Lung microvascular endothelial cell (primary cell): Measurements from ENCODE around the gene WNK4. TPM values are rescaled to one million over a fixed set of nuclear protein-coding genes. Genes with fewer than 3 reads are reported as not detected.
A peak's percentile ranks its signal among the peaks of the same experiment; 100 is the strongest.
"Not testable (repeated sequence)": the region's sequence is repeated elsewhere in the genome, so short reads cannot be mapped to it uniquely, and the experiment has no call there.

Experiments used
- DNase-seq, 2 donors: peaks; one replicate each; pipeline versions ENCODE4 v3.0.0 to v3.0.0-alpha.2; 2010; ENCODE audit warnings: low read depth in 2 of 2
- total RNA-seq: library from RNA; depleted of rRNA; stranded (reverse); fragments of >200 nt; gene quantifications from 2 replicates; pipeline ENCODE4 v1.2.1, GENCODE V29; 2014

WNK4 gene
- total RNA-seq, result 0.99 and 1.5 TPM in 2 replicates

DNA sequence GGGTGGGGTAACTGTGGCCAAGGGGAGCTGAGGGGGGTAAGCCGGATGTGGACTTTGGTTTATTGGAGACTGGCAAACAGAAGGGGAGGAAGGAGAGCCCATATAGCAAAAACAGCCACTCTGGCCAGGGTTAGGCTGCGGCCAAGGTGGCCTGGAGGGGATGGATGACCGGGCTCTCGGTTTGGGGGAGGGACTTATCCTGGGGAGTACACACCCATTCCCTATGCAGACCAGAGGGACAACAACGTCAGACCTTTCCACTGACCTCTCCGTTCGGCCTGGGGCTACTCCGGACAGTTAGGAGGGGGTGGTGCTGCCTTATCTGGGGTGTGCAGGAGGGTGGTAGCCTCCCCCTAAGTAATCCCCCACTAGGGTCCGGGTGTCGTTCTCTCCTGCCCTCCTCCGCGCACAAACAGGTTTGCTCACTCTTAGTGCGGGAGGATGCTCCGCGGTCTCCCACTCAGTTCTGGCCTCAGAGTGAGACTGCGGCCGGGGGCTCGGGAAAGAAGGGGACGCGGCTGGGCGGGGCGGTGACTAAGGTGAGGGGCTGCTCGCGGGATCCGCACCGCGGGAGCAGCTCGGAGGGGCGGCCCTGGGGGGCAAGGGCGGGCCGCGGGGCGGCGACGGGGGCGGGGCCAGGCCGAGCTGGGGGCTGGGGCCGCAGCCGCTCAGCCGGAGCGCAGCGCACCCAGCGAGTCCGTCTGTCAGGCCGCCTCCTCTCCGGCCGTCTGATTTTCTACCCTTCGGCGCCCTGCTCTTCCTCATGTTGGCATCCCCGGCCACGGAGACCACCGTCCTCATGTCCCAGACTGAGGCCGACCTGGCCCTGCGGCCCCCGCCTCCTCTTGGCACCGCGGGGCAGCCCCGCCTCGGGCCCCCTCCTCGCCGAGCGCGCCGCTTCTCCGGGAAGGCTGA is at the start of gene WNK4:
Gene WNK4, plus strand, starts transcription at position 675 of the 915 bp plus-strand sequence. Its CDS starts 89 bp downstream, at position 764.
- DNase-seq, result peak; percentile 49 to 55

DNA sequence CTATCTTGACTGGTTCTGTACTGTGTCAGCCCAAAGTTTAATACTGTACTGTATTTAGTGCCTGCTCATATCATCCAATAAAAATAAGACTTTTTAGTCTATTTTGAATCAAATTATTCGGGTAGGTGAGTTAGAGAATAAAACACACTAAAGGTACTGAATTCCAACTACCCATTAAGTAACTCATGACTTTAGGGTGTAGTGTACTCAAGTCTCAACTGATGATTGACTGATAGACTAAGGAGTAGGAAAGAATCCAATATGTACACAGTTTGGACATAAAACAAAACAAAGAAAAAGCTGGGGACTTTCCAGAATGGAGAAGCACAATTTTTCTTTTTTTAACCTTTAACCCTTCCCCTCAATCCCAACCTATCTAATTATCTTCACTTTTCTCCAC is 39.7 kb upstream of the WNK4 start:
- DNase-seq, result no peak

DNA sequence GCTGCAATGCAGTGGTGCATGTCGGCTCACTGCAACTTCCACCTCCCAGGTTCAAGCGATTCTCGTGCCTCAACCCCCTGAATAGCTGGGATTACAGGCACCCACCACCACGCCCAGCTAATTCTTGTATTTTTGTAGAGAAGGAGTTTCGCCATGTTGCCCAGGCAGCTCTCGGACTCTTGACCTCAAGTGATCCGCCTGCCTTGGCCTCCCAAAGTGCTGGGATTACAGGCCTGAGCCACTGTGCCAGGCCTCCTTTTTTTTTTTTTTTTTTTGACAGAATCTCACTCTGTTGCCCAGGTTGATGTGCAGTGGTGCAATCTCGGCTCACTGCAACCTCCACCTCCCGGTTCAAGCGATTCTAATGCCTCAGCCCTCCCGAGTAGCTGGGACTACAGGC is 37.5 kb upstream of the WNK4 start:
- DNase-seq, result not testable (repeated sequence)

DNA sequence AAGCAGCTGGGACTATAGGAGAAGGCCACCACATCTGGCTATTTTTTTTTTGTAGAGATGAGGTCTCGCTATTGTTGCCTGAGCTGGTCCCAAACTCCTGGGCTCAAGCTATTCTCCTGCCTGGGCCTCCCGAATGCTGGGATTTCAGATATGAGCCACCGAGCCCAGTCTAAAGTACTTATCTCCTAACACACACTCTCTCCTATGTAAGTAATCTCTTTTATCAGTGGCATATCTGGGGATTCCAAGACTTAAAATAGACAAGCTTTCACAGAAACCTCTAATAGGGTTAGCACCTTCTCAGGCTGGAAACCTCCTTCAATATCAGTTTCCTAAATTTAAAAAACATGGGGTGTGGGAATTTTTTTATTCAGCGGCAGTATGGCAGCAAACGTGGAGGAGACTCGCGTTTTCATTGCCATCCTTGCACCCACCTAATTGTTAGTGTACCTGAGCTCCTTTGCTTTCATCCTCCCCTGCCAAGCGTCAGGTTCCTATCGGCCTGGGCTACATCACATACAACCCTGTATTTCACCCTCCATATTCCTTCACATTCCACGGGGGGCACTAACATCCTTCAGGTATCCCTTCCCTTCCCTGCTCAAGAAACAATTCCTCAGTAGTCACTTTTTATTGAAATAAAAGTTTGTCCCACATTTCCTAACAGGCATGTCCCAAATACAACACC is 36.7 kb upstream of the WNK4 start:
- DNase-seq, result peak; percentile 17 to 52

DNA sequence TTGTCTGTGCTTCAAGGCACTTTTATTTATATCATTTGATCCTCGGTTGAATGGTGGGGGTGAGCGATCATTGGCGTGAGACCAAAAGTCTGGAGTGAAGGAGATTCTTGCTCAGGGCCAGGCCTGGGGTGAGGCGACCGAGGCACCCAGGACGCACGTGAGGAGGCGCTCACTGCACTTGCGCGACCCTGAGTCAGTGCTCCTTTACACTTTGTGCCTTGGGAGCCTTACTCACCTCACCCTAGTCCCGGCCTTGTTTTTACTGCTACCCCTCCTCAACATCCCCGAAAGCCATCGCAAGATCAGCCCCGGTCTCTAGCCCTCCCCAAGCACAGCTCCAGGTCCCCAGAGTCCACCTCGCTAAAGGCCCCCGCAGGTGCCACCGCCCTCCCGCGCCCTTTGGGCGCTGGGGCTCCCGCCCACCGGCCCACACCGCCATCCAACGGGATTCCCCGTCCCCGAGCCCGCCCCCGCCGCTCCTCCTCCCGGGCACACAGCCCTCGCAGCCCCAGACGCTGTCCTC is 36.1 kb upstream of the WNK4 start:
- peak in 1 of 2 donors; percentile 46 for DNase-seq

DNA sequence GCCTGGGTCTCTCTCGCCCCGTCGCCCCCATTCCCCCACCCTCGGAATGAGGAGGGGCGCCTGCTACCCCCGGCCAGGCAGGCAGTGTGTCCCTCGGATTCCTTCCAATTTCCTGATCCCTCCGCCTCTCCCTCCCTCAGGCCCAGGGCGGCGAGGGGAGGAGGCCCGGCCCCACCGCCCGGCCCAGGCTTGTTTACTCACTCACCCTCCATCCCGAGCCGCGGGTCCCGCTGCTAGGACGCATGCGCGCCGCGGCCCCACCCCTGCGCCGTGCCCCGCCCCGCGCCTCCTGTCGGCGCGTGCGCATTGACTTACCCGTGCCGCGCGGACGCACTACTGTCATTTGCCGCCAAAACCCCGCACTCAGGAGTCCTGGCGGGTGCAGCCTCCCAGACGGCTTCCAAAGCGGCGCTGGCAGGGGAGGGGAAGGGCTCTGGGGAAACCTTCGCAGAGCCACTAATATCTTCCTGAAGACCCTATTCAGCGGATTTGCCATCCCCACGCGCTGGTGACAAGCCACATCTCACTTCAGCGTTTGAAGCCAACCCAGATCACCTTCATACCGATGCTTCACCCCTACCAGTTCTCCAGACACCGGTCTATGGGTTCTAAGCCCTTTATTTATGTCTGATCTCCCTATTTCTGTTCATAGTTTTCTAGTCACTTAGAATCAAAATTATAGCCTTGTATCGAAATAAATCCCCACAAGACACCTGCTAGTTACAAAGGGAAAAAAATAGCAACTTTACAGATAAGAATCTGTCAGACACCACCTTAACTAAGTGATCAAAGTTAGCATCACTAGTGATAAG is 35.4 kb upstream of the WNK4 start, which contains the start of gene EZH1:
Gene EZH1, minus strand, starts transcription at position 235 of the 812 bp plus-strand sequence. CDS start 16,099 bp downstream, outside the sequence.
- peak; percentile 93 to 96 for DNase-seq

DNA sequence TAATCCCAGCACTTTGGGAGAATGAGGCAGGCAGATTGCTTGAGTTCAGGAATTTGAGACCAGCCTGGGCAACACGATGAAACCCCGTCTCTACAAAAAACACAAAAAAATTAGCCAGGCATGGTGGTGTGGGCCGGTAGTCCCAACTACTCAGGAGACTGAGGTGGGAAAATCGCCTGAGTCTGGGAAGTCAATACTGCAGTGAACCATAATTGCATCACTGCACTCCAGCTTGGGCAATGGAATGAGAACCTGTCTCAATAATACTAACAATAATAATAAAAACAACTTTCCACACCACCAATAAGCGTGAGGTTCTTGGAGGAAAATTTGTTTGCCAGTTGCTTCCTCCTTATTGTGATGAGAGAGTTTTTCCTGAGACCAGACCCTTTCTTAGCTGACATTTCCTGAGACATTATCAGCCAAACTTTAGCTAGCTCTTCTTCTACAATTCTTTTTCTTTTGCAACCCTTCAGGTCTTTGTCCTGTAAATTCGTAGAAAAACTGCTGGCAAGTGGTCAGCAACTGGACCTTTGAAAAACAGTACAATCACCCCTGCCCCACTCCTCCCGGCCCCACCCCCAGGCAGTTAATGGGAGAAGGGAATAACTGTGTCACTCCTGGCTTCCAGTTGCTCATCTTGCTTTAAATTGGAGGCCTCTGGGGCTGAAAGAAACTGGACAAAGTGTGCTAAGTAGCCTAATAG is 32.1 kb upstream of the WNK4 start:
- peak in 1 of 2 donors; percentile 42 for DNase-seq

DNA sequence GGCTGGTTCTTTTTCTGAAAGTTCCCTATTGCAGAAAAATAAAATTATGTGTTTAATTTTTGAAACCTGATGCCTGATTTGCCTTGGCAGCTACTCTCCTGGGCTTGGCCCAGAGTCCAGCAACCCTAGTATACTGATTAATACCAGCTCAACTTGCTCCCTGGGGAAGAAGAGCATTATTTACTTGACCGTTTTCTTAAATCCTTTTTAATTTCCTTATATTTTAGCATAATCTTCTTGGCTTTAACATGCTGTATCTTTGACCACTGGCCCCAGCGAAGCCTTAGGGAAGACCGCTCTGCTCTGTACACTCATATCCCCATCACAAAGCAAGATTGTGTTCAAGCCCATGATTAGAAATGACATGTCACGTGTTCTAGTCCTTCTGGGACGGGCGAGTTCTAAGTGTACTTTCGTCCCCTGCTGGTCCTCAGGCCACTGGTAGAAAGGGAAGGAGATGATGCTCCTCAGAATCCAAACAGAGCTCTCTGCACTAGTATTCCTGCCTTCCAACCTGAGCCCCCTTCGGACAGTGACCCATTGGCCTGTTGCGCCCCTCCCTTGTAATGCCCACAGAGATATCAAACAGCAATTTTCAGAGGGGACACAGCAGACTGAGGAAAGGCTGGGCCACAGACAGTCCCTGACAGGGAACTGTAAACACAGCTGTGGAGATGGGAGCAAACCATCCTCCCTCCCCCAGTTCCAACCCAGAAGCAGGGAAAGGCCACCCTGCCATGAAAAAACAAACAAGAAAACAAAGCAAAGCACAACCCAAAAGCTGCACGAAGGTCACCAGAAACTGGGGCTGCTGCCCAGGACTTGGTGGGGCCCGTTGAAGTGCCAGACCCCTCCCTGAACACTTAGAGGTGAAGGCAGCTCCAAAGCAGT is 31.3 kb upstream of the WNK4 start:
- DNase-seq, result no peak

DNA sequence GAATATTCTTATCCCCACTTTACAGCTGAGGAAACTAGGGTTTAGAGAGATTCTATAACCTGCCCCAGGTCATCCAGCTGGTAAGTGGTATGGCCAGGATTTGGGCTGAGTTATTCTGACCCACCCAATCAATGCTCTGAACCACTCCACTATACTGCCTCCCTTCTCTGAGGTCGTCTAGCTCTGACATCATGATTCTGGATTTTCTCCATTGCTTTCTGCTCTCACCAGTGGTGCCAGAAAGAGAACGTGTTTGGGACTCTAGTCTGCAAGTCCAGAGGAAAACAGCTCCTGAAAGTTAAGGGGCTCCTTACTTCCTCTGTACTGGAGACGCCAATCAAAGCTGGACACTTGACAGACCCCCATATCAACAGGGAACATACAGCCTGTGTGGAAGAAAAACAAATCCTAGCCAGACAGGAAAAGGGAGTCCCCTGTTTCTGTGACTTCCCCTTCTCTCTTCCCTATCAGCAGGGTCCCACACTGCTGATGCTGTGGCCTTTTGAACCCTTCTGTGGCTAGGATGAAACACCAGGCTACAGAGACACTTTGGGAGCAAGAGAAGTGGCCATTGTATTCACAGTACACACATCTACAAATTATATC is 29.6 kb upstream of the WNK4 start:
- DNase-seq, result peak in 1 of 2 donors; percentile 74

DNA sequence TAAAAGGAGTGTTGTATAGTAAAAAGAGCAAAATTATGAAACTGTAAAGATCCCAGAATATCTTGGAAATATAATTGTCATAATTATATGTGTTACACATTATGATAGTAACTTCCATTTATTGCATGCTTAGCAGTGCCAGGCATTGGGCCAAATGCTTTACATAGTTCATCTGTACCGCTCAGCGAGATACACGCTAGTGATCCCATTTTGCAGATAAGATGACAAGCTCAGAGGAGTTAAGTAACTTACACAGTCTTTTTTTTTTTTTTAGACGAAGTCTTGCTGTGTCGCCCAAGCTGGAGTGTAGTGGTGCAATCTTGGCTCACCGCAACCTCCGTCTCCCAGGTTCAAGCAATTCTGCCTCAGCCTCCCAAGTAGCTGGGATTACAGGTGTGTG is 28.8 kb upstream of the WNK4 start:
- peak in 1 of 2 donors; percentile 43 for DNase-seq

DNA sequence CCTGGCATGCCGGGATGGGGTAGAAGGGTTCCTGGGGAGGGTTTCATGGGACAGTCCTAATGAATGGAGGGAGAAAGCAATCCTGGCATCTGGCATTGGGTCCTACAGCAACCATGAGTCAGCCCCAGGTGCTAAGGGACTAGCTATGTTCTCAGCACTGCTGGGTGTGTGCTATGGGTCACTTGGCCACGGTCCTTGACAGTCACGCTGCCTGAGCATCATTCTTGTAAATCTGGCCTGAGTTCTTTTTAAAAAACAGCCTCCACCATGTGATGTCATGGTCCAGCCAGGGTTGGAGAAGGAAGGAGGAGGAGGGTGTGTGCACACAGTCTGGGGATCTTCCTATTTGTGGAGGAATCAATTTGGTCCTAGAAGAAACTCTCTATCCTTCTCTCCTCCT is 25.6 kb upstream of the WNK4 start:
- peak in 1 of 2 donors; percentile 45 for DNase-seq

DNA sequence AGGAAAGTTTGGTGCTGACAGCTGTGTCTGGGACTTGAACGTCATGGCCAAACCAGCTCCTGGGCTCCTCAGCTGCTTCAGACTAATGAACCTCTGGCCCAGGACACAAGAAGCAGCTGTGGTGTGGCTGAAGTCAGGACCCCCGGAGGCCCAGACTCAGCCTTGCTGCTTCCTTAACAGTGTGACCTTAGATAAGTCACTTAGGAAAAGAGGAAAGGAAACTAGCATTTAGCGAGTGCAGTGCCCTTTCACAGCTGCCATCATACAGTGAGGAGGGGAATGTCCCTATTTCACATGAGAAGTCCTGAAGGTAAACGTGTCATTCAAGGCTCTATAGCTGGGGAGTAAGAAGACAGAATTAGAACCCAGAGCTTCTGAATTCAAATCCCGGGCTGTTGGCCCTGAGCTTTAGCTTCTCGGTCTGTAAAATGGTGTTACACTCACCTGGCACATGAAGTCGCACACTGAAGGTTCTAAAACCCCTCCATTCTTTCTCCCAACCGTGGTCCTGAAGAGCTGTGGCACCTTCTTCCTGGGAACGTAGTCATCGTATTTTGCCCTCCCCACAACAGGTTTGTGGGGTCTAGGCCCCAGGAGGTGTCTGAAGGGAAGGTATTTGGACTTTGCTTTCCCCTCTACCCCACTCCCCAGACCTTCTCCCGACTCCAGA is 20.3 kb upstream of the WNK4 start:
- peak in 1 of 2 donors; percentile 38 for DNase-seq

DNA sequence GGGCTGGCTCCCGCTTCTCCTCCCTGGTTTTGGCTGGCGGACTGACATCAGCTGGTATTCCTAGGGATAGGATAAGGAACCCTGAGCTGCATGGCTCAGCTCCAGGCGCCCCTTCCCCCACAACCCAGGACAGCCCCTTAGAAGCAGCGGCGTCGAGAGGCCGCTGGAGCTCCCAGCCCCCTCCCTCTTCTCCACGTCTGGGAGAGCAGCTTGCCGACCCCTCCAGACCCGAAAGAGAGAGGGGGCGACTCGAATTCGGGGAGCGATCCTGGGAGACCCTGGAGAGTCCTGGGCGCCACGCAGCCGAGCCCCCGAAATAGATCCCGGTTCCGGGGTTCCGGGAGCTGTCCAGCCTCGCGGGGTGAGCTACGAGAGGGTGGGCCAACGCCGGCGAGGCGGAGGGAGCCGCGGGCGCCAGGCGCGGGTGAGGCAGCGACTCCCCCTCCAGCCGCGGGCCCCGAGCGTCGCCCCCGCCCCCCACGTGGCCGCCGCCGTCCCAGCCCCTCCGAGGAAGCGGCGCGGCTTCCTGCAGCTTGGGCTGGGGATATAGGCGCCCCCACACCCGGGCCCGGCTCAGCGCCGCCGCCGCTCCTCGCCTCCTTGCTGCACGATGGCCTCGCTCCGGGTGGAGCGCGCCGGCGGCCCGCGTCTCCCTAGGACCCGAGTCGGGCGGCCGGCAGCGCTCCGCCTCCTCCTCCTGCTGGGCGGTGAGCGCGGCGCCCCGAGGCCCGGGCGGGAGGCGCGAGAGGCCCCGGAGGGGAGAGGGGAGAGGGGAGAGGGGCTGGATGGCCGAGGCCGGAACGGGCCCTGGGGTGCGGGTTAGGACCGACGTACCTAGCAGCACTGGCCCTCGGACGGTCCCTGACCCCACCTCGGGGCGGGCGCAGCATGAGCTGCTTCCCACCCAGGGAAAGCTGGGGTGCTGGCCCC is 19.5 kb upstream of the WNK4 start, which contains the start of gene RAMP2:
Gene RAMP2, plus strand, starts transcription at position 576 of the 930 bp plus-strand sequence. Its CDS starts 35 bp downstream, at position 611.
- DNase-seq, result peak; percentile 28 to 31

DNA sequence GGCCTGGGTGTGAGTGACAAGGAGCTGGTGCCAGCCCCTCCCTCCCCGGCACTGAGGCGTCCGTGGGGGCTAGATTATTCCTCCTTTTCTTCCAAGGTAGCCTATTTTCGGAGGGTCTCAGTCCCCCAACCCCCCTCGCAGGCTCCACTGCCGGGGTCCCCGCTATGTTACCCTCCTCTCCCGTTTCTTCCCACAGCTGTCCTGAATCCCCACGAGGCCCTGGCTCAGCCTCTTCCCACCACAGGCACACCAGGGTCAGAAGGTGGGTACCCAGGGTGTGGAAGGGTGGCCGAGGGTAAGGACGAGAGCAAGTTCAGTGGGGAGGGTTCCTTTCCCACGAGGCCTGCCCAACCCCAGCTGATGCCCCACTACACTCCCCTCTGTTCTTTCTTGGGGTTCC is 18.8 kb upstream of the WNK4 start:
- DNase-seq, result no peak

DNA sequence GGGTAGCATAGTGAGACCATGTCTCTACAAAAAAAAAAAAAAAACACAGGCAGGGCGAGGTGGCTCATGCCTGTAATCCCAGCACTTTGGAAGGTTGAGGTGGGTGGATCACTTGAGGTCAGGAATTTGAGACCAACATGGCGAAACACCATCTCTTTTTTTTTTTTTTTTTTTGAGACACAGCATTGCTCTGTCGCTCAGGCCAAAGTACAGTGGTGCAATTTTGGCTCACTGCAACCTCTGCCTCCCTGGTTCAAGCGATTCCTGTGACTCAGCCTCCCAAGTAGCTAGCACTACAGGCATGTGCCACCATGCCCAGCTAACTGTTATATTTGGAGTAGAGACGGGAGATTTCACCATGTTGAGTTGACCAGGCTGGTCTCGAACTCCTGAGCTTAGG is 14.3 kb upstream of the WNK4 start:
- DNase-seq, result no peak

DNA sequence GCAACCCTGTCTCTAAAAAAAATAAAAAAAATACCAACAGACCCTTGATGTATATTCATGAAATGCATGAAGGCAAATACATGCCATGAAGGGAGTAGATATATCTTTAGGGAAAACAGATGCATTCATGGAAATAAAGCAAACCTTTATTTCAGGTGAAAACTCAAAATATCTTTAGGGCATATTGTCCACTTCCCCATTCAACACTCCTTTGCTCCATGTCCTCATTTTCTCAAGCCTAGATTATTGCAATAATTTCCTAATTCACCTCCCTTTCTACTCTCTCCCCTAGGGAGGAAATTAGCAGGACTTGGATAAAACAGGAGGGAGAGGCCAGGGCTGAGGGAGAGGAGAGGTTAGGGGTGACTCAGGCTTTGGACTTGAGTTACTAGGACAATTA is 12.9 kb upstream of the WNK4 start:
- DNase-seq, result no peak

DNA sequence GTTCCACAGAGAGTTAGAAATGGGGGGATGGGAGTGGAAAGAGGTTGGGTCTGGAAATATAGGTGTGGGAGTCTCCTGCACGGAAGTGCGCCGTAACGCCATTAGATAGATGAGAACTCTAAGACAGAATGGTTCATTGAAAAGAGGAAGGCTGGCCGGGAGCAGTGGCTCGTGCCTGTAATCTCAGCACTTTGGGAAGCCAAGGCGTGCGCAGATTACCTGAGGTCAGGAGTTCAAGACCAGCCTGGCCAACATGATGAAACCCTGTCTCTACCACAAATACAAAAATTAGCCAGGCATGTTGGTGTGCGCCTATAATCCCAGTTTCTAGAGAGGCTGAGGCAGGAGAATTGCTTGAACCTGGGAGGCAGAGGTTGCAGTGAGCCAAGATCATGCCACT is 12.4 kb upstream of the WNK4 start:
- not testable (repeated sequence) for DNase-seq
